DOHH2 (cell line): ENCODE data around the gene TMC3.
A peak's percentile ranks its signal among the peaks of the same experiment; 100 is the strongest.

Source experiments
- H3F3A ChIP-seq: fragments of 200-600 bp; sonication (generic), shearing (Covaris generic); 2 replicates; pipeline ENCODE4 v1.6.0; 2016; ENCODE audit warnings: antibody characterized with exemption, mild to moderate bottlenecking; ENCODE audit not compliant: control insufficient read depth, insufficient read depth
- H3K27ac ChIP-seq: fragments of 200-600 bp; sonication (generic); 2 replicates; pipeline ENCODE4 v1.5.1; 2014; ENCODE audit warnings: low read depth, mild to moderate bottlenecking, low read length, moderate library complexity
- H3K27me3 ChIP-seq: fragments of 200-600 bp; sonication (generic); 2 replicates; pipeline ENCODE4 v1.6.1; 2014; ENCODE audit warnings: mild to moderate bottlenecking, low read length, mixed read lengths; ENCODE audit not compliant: control insufficient read depth
- H3K36me3 ChIP-seq: fragments of 200-600 bp; sonication (generic); 2 replicates; pipeline ENCODE4 v1.6.1; 2014; ENCODE audit warnings: mild to moderate bottlenecking, low read length, moderate library complexity, mixed read lengths; ENCODE audit not compliant: control insufficient read depth
- H3K4me1 ChIP-seq: fragments of 200-600 bp; sonication (generic); 2 replicates; pipeline ENCODE4 v1.6.1; 2014; ENCODE audit warnings: mild to moderate bottlenecking, low read length, mixed read lengths; ENCODE audit not compliant: control insufficient read depth
- H3K4me2 ChIP-seq: fragments of 200-600 bp; sonication (generic); 2 replicates; pipeline ENCODE4 v1.6.0; 2014; ENCODE audit warnings: mild to moderate bottlenecking, low read length, moderate library complexity
- H3K4me3 ChIP-seq: fragments of 200-600 bp; sonication (generic); 2 replicates; pipeline ENCODE4 v1.5.1; 2014; ENCODE audit warnings: mild to moderate bottlenecking, low read length, mixed read lengths
- H3K79me2 ChIP-seq: fragments of 200-600 bp; sonication (generic); 2 replicates; pipeline ENCODE4 v1.6.1; 2014; ENCODE audit warnings: mild to moderate bottlenecking, low read length, mixed read lengths; ENCODE audit not compliant: control insufficient read depth
- H3K9me2 ChIP-seq: fragments of 200-600 bp; sonication (generic); replicated peaks from 2 replicates; pipeline ENCODE4 v1.6.1; 2014; ENCODE audit warnings: mild to moderate bottlenecking, low read length, mixed read lengths; ENCODE audit not compliant: control insufficient read depth
- H3K9me3 ChIP-seq: fragments of 200-600 bp; sonication (generic); 2 replicates; pipeline ENCODE4 v1.6.1; 2014; ENCODE audit warnings: antibody characterized with exemption, low read length, mixed read lengths; ENCODE audit not compliant: control insufficient read depth, insufficient read depth
- H4K20me1 ChIP-seq: fragments of 200-600 bp; sonication (generic); 2 replicates; pipeline ENCODE4 v1.6.0; 2014; ENCODE audit warnings: low read depth, mild to moderate bottlenecking, antibody characterized with exemption, low read length, moderate library complexity; ENCODE audit not compliant: control insufficient read depth, insufficient read depth
- EZH2phosphoT487 ChIP-seq: fragments of 200-600 bp; sonication (generic); IDR thresholded peaks from 2 replicates; pipeline ENCODE4 v1.6.1; 2017; ENCODE audit warnings: borderline replicate concordance, mild to moderate bottlenecking, antibody characterized with exemption, low read length, moderate library complexity, mixed read lengths
- TF ChIP-seq, protein P1 (sequence below): fragments of 200-600 bp; sonication (generic); IDR thresholded peaks from one replicate; pipeline ENCODE4 v1.5.1; 2014; ENCODE audit warnings: antibody characterized with exemption, mild to moderate bottlenecking, low read depth, low read length; ENCODE audit not compliant: poor library complexity, severe bottlenecking

Gene TMC3

DNA sequence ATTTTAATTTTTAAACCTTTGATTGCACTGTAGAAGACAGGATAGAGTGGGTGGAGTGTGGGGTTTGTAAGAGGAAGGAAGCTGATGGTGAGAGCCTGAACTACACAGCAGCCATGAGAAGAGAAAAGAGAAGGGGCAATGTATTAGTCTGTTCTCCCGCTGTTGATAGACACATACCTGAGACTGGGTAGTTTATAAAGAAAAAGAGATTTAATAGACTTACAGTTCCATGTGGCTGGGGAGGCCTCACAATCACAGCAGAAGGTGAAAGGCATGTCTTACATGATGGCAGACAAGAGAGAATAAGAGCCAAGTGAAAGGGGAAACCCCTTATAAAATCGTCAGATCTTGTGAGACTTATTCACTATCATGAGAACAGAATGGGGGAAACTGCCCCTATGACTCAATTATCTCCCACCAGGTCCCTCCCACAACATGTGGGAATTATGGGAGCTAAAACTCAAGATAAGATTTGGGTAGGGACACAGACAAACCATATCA, 87.3 kb downstream of the TMC3 start:
- 0 out of 2 replicates have a peak overlapping the region, but pooled peaks have one; percentile 51 for H3K27ac ChIP-seq
- no peaks in the 10 kb centered on the region; the same call in 1 of the 2 replicates for H3F3A ChIP-seq
- H3K4me3 ChIP-seq: no peak overlapping the region; the same call in 1 of the 2 replicates
- H3K36me3 ChIP-seq: no peaks in the 10 kb centered on the region
- H3K9me2 ChIP-seq: no peaks in the 10 kb centered on the region
- peak overlapping the region; percentile 68 for H3K4me2 ChIP-seq
- H3K4me1 ChIP-seq: peaks cover 68% of the 10 kb centered on the region
- no peaks in the 10 kb centered on the region for H3K27me3 ChIP-seq
- no peaks in the 10 kb centered on the region for H3K9me3 ChIP-seq
- no peaks in the 10 kb centered on the region for H3K79me2 ChIP-seq
- TF ChIP-seq EZH2phosphoT487: no peak
- TF ChIP-seq, protein P1, sequence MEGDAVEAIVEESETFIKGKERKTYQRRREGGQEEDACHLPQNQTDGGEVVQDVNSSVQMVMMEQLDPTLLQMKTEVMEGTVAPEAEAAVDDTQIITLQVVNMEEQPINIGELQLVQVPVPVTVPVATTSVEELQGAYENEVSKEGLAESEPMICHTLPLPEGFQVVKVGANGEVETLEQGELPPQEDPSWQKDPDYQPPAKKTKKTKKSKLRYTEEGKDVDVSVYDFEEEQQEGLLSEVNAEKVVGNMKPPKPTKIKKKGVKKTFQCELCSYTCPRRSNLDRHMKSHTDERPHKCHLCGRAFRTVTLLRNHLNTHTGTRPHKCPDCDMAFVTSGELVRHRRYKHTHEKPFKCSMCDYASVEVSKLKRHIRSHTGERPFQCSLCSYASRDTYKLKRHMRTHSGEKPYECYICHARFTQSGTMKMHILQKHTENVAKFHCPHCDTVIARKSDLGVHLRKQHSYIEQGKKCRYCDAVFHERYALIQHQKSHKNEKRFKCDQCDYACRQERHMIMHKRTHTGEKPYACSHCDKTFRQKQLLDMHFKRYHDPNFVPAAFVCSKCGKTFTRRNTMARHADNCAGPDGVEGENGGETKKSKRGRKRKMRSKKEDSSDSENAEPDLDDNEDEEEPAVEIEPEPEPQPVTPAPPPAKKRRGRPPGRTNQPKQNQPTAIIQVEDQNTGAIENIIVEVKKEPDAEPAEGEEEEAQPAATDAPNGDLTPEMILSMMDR: no peak
- H4K20me1 ChIP-seq: no peaks in the 10 kb centered on the region

DNA sequence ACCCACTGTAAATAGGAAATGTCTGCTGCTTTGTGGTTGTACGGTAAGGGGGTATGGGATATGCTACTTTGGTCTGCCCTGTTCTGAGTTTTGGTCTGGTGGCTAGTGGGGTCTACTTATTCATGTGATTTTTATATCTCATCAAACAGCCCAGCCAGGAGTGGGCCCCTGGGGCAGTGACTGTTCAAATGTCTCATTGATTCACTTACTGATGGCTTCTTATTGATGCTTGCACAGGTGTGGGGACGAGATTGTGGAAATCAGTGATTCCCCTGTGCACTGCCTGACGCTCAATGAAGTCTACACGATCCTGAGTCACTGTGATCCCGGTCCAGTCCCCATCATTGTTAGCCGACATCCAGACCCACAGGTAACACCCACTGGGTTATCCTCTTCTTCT, 88.6 kb downstream of the TMC3 start:
- H3K4me2 ChIP-seq: peak overlapping the region; percentile 68
- H3F3A ChIP-seq: no peaks in the 10 kb centered on the region; the same call in 1 of the 2 replicates
- H4K20me1 ChIP-seq: no peaks in the 10 kb centered on the region
- no peaks in the 10 kb centered on the region for H3K9me3 ChIP-seq
- peak overlapping the region; percentile 51 for H3K27ac ChIP-seq
- H3K4me1 ChIP-seq: peaks cover 57% of the 10 kb centered on the region
- no peaks in the 10 kb centered on the region for H3K79me2 ChIP-seq
- H3K4me3 ChIP-seq: peak overlapping the region; percentile 50
- no peaks in the 10 kb centered on the region for H3K36me3 ChIP-seq
- TF ChIP-seq EZH2phosphoT487: no peak
- TF ChIP-seq, protein P1: no peak
- H3K27me3 ChIP-seq: no peaks in the 10 kb centered on the region
- H3K9me2 ChIP-seq: no peaks in the 10 kb centered on the region

DNA sequence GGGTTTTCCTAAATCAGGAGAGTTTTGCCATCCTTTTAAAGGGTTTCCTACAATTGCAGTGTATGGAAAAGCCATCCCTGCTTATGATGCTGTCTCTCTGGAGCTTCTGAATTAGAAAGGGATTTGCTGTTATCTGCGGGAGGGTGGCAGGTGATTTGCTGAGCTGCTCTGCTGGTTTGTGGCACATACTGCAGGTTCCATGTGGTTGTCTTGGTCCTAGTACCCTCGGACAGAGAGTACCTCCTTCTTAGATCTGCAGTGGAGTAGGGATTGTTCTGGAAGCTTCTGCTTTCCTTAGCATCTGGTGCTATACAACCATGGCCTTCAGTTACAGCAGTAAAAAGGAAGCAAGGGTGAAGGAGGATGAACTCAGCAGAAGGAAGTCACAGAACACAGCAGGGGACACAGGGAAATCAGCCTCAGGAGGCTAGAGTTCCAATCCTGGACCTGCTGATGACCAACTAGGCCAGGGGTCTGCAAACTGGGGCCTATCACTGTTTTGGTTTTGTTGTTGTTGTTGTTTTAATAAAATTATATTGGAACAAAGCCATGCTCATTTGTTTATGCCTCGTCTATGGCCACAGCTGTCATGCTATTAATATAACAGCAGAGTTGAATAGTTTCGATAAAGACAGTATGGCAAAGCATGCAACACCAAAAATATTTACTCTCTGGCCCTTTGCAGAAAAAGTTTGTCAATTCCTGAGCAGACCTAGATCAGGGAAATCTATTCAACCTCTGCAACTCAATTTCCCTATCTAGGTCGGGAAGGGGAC, 89.6 kb downstream of the TMC3 start:
- TF ChIP-seq, protein P1: no peak
- no peak for TF ChIP-seq EZH2phosphoT487
- peak overlapping the region; percentile 50 for H3K4me3 ChIP-seq
- no peaks in the 10 kb centered on the region for H3K36me3 ChIP-seq
- no peaks in the 10 kb centered on the region for H3K9me3 ChIP-seq
- no peaks in the 10 kb centered on the region for H3K27me3 ChIP-seq
- no peaks in the 10 kb centered on the region for H3F3A ChIP-seq
- no peaks in the 10 kb centered on the region for H3K79me2 ChIP-seq
- peak overlapping the region; percentile 51 for H3K27ac ChIP-seq
- H3K4me2 ChIP-seq: peak overlapping the region; percentile 68
- no peaks in the 10 kb centered on the region for H3K9me2 ChIP-seq
- no peaks in the 10 kb centered on the region for H4K20me1 ChIP-seq
- H3K4me1 ChIP-seq: peaks cover 53% of the 10 kb centered on the region
